HTERT RPE-1 (cell line): Measurements from ENCODE around the gene TNS2.
"Not testable (repeated sequence)": the region's sequence is repeated elsewhere in the genome, so short reads cannot be mapped to it uniquely, and the experiment has no call there.

Experiments
- in situ Hi-C: fragments of 300-500 bp; cut with MboI; formaldehyde crosslinking; loops from 4 replicates; pipeline ENCODE4 v1.14.3; 2020; ENCODE audit warnings: low sequenced_read_pairs

Gene TNS2

GRCh38 chr12:53093777-53094393 is 44.0 kb downstream of the TNS2 start:
- in situ Hi-C loops: no loop called here

GRCh38 chr12:53094394-53094787 is 44.5 kb downstream of the TNS2 start:
- in situ Hi-C loops: no loop called here

- in situ Hi-C loops: not testable (repeated sequence)
Observed at GRCh38 chr12:53094796-53095595, 45.1 kb downstream of the TNS2 start.

- in situ Hi-C loops: not testable (repeated sequence)
Observed at GRCh38 chr12:53095596-53095895, 45.7 kb downstream of the TNS2 start.

- in situ Hi-C loops: no loop called here
Observed at GRCh38 chr12:53096089-53096741, 46.4 kb downstream of the TNS2 start.

- in situ Hi-C loops: no loop called here
Observed at GRCh38 chr12:53096759-53097158, 46.9 kb downstream of the TNS2 start.

GRCh38 chr12:53097207-53097563 is 47.3 kb downstream of the TNS2 start:
- in situ Hi-C loops: no loop called here

- in situ Hi-C loops: no loop called here
Observed at GRCh38 chr12:53097564-53098353, 47.9 kb downstream of the TNS2 start, which contains the start of gene IGFBP6. Gene IGFBP6, plus strand, starts transcription at chr12:53097667. Its CDS starts 51 bp downstream, at chr12:53097718.

- in situ Hi-C loops: no loop called here
Observed at GRCh38 chr12:53098354-53098981, 48.6 kb downstream of the TNS2 start.

- in situ Hi-C loops: no loop called here
Observed at GRCh38 chr12:53099071-53099882, 49.4 kb downstream of the TNS2 start.

- in situ Hi-C loops: no loop called here
Observed at GRCh38 chr12:53100466-53101151, 50.7 kb downstream of the TNS2 start.

- in situ Hi-C loops: no loop called here
Observed at GRCh38 chr12:53101266-53101665, 51.4 kb downstream of the TNS2 start.

- in situ Hi-C loops: no loop called here
Observed at GRCh38 chr12:53101931-53102781, 52.3 kb downstream of the TNS2 start.

- in situ Hi-C loops: no loop called here
Observed at GRCh38 chr12:53102883-53103807, 53.3 kb downstream of the TNS2 start, which contains the start of gene SOAT2. Gene SOAT2, plus strand, starts transcription at chr12:53103486. Its CDS starts 92 bp downstream, at chr12:53103578.

GRCh38 chr12:53103860-53104305 is 54.0 kb downstream of the TNS2 start:
- in situ Hi-C loops: no loop called here

GRCh38 chr12:53105256-53105655 is 55.4 kb downstream of the TNS2 start:
- in situ Hi-C loops: no loop called here

GRCh38 chr12:53105712-53106439 is 56.0 kb downstream of the TNS2 start:
- in situ Hi-C loops: no loop called here
